ENCODE data around the gene SNUPN.

DNA sequence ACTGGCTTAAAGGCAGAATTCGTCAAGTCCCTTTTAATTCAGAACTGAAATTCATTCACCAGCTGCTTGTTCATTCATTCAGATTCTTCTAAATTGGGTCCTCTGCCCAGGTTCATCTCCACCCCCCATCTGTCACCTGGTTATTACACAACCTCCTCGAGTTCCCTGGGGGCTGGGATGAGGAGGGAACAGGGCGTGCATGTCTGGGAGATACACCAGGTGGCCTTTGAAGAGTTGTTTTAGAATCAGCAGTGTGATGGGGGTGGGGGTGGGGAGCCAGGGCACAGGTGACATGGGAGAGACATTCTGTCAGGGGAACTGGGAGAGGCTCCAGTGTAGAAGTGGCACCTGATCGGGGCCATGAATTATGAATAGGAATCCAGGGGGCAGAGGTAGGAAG lies 30.4 kb upstream of the SNUPN start:
- TF ChIP-seq, protein P1, sequence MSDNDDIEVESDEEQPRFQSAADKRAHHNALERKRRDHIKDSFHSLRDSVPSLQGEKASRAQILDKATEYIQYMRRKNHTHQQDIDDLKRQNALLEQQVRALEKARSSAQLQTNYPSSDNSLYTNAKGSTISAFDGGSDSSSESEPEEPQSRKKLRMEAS (IDR thresholded peaks at IDR 0.05) = no peak
- TF ChIP-seq, protein P2, sequence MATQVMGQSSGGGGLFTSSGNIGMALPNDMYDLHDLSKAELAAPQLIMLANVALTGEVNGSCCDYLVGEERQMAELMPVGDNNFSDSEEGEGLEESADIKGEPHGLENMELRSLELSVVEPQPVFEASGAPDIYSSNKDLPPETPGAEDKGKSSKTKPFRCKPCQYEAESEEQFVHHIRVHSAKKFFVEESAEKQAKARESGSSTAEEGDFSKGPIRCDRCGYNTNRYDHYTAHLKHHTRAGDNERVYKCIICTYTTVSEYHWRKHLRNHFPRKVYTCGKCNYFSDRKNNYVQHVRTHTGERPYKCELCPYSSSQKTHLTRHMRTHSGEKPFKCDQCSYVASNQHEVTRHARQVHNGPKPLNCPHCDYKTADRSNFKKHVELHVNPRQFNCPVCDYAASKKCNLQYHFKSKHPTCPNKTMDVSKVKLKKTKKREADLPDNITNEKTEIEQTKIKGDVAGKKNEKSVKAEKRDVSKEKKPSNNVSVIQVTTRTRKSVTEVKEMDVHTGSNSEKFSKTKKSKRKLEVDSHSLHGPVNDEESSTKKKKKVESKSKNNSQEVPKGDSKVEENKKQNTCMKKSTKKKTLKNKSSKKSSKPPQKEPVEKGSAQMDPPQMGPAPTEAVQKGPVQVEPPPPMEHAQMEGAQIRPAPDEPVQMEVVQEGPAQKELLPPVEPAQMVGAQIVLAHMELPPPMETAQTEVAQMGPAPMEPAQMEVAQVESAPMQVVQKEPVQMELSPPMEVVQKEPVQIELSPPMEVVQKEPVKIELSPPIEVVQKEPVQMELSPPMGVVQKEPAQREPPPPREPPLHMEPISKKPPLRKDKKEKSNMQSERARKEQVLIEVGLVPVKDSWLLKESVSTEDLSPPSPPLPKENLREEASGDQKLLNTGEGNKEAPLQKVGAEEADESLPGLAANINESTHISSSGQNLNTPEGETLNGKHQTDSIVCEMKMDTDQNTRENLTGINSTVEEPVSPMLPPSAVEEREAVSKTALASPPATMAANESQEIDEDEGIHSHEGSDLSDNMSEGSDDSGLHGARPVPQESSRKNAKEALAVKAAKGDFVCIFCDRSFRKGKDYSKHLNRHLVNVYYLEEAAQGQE (IDR thresholded peaks at IDR 0.05; ENCODE audit: low read depth) = no peak
- no peak for TF ChIP-seq EGR1 (IDR thresholded peaks at IDR 0.05)
